Measurements from ENCODE around the gene TRIM67. TPM values are rescaled to one million over a fixed set of nuclear protein-coding genes. Genes with fewer than 3 reads are reported as not detected.
A peak's percentile ranks its signal among the peaks of the same experiment; 100 is the strongest.

The TRIM67 gene
- polyA plus RNA-seq, 2 of the 4 experiments (the other 2 are of a cell fraction), result 0.23 to 0.35 TPM

DNA sequence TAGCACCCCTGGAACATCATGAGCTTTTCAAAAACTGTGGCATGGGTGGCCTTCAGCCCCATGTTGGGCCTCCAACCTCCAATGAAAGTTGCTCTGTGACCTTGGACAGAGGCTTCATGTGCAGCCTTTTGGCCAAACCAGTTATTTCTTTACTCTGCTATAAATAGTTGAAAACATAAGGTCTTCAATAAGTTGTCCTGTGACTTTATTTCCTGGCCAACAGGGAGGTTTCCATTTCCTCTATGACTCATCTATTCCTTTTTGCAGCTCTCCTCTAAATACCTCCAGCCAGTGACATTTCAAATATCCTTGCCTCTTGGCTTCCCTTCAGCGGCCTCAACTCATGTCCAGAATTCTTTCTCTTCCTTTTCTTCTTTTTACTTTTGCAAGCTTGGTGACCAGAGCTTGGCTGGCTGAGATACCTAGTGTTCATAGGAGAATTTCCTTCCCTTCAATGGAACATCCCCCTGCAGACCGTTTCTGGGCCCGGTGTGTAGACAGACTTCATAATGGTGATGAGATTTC, 22.7 kb upstream of the TRIM67 start:
- POLR2A ChIA-PET, result interaction anchor here (1.3 kb wide), 1 partner anchor 101 kb away, joined by 4 read pairs; no protein-coding TSS in a partner anchor
- H3K9me3 ChIP-seq, result peaks cover 14% of the 10 kb centered on the region; the same call in 2 of the 3 replicates
- TF ChIP-seq FOSL2 (IDR thresholded peaks at IDR 0.05) (peak; percentile 36; the same call in 1 of the 2 replicates), FOSL2 (CRISPR knock-in tag; IDR thresholded peaks at IDR 0.05) (peak; percentile 89), JUNB (IDR thresholded peaks at IDR 0.05) (0 out of 2 replicates have a peak, but pooled peaks have one; percentile 28), NFE2L2 (conservative IDR thresholded peaks at IDR 0.05; ENCODE audit: low read length) (no peak), EHMT2 (IDR thresholded peaks at IDR 0.05; ENCODE audit: low read depth) (peak; percentile 45; the same call in 1 of the 2 replicates)
- TF ChIP-seq, protein P1, sequence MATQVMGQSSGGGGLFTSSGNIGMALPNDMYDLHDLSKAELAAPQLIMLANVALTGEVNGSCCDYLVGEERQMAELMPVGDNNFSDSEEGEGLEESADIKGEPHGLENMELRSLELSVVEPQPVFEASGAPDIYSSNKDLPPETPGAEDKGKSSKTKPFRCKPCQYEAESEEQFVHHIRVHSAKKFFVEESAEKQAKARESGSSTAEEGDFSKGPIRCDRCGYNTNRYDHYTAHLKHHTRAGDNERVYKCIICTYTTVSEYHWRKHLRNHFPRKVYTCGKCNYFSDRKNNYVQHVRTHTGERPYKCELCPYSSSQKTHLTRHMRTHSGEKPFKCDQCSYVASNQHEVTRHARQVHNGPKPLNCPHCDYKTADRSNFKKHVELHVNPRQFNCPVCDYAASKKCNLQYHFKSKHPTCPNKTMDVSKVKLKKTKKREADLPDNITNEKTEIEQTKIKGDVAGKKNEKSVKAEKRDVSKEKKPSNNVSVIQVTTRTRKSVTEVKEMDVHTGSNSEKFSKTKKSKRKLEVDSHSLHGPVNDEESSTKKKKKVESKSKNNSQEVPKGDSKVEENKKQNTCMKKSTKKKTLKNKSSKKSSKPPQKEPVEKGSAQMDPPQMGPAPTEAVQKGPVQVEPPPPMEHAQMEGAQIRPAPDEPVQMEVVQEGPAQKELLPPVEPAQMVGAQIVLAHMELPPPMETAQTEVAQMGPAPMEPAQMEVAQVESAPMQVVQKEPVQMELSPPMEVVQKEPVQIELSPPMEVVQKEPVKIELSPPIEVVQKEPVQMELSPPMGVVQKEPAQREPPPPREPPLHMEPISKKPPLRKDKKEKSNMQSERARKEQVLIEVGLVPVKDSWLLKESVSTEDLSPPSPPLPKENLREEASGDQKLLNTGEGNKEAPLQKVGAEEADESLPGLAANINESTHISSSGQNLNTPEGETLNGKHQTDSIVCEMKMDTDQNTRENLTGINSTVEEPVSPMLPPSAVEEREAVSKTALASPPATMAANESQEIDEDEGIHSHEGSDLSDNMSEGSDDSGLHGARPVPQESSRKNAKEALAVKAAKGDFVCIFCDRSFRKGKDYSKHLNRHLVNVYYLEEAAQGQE (IDR thresholded peaks at IDR 0.05), result peak; percentile 51; the same call in 1 of the 2 replicates
- WGBS (ENCODE audit: missing lambda C conversion rate), result 30% methylated on average over 3 of the region's 3 CpGs
- H3K4me2 ChIP-seq, result peak overlapping the region; percentile 62
- FAIRE-seq (no peak), ATAC-seq (peak; percentile 26 to 32; a peak in 3 of 6 replicates), DNase-seq (ENCODE audit: low read depth in 1 of 2, low spot score in 1 of 2) (peak in 1 of 2 experiments; percentile 35)
- H3K27ac ChIP-seq, result peak overlapping the region; percentile 87 to 89
- no peak overlapping the region for H3K4me3 ChIP-seq
- H3K4me1 ChIP-seq, result peaks cover 44% of the 10 kb centered on the region
- CTCF ChIA-PET, result interaction anchor here (1.0 to 1.5 kb wide), 3 partner anchors 15 to 72 kb away, joined by 3 to 4 read pairs (median 3); no protein-coding TSS in a partner anchor

- no peak for FAIRE-seq
- H3K4me3 ChIP-seq, result no peak overlapping the region
- ChIA-PET CTCF (interaction anchor here (1.0 to 1.5 kb wide), 3 partner anchors 16 to 72 kb away, joined by 3 to 4 read pairs (median 3); no protein-coding TSS in a partner anchor), POLR2A (interaction anchor here (1.3 kb wide), 1 partner anchor 101 kb away, joined by 4 read pairs; no protein-coding TSS in a partner anchor)
- TF ChIP-seq BCL3 (IDR thresholded peaks at IDR 0.05), result 0 out of 3 replicates have a peak, but pooled peaks have one; percentile 56
- TF ChIP-seq, protein P2, sequence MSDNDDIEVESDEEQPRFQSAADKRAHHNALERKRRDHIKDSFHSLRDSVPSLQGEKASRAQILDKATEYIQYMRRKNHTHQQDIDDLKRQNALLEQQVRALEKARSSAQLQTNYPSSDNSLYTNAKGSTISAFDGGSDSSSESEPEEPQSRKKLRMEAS (IDR thresholded peaks at IDR 0.05), result peak; percentile 70; the same call in 1 of the 2 replicates
- TF ChIP-seq GATA3 (IDR thresholded peaks at IDR 0.05; ENCODE audit: borderline replicate concordance), result peak; percentile 88
- 0 out of 2 replicates have a peak, but pooled peaks have one; percentile 17 for TF ChIP-seq RARB (CRISPR knock-in tag; IDR thresholded peaks at IDR 0.05)
- TF ChIP-seq RAD21 (conservative IDR thresholded peaks at IDR 0.05 in 1 of 2, IDR thresholded peaks at IDR 0.05 in 1 of 2), result peak in 1 of 2 experiments; percentile 35; a peak in 2 of 5 replicates
- TF ChIP-seq PBX3 (IDR thresholded peaks at IDR 0.05), result no peak
- TF ChIP-seq SMC3 (IDR thresholded peaks at IDR 0.05), result peak; percentile 30; the same call in 1 of the 3 replicates
- TF ChIP-seq EP300 (IDR thresholded peaks at IDR 0.05), result peak; percentile 81 to 86; a peak in 4 of 5 replicates
- TF ChIP-seq JUN (IDR thresholded peaks at IDR 0.05), result peak; percentile 76 to 80; a peak in 4 of 5 replicates
- TF ChIP-seq JUNB (IDR thresholded peaks at IDR 0.05), result peak; percentile 46; the same call in 1 of the 2 replicates
- TF ChIP-seq, protein P3, sequence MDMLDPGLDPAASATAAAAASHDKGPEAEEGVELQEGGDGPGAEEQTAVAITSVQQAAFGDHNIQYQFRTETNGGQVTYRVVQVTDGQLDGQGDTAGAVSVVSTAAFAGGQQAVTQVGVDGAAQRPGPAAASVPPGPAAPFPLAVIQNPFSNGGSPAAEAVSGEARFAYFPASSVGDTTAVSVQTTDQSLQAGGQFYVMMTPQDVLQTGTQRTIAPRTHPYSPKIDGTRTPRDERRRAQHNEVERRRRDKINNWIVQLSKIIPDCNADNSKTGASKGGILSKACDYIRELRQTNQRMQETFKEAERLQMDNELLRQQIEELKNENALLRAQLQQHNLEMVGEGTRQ (IDR thresholded peaks at IDR 0.05), result no peak
- no peak for TF ChIP-seq E2F6 (IDR thresholded peaks at IDR 0.05; ENCODE audit: borderline replicate concordance, low read depth)
- no peak for TF ChIP-seq CHD4 (IDR thresholded peaks at IDR 0.05; ENCODE audit: borderline replicate concordance)
- peak in 1 of 2 experiments; percentile 64 for TF ChIP-seq CEBPB (IDR thresholded peaks at IDR 0.05)
- TF ChIP-seq CTCF (IDR thresholded peaks at IDR 0.05), result no peak
- 0 out of 2 replicates have a peak, but pooled peaks have one; percentile 30 for TF ChIP-seq FOSL2 (IDR thresholded peaks at IDR 0.05)
- peak; percentile 67 for TF ChIP-seq FOSL2 (CRISPR knock-in tag; IDR thresholded peaks at IDR 0.05)
- peak; percentile 51 to 88 for DNase-seq (ENCODE audit: low read depth in 1 of 2, low spot score in 1 of 2)
- ATAC-seq, result peak; percentile 93 to 94
- peaks cover 14% of the 10 kb centered on the region; the same call in 2 of the 3 replicates for H3K9me3 ChIP-seq
- peak overlapping the region; percentile 87 to 89 for H3K27ac ChIP-seq
- WGBS (ENCODE audit: missing lambda C conversion rate), result 20% methylated on average over 8 of the region's 8 CpGs
- H3K4me1 ChIP-seq, result peaks cover 37% of the 10 kb centered on the region
- H3K4me2 ChIP-seq, result peak overlapping the region; percentile 62
These were observed 21.9 kb upstream of the TRIM67 start for GRCh38 chr1:231139659-231140654.

All from A549 (cell line).